HG03354 (cell line): ENCODE data around the gene LRPPRC.
"Not testable (repeated sequence)": the region's sequence is repeated elsewhere in the genome, so short reads cannot be mapped to it uniquely, and the experiment has no call there.

Experiments
- ATAC-seq: cut with Tn5 transposase; IDR thresholded peaks from one replicate; pipeline ENCODE4 v1.9.1; 2021; ENCODE audit warnings: mild to moderate bottlenecking; ENCODE audit not compliant: unreplicated experiment, poor library complexity, severe bottlenecking

Gene LRPPRC

GRCh38 chr2:43995733-43996533, at the start of gene LRPPRC:
TSS of gene LRPPRC (minus strand) at chr2:43995989. CDS start at chr2:43995947, 42 bp downstream.
- peak; percentile 94 for ATAC-seq

- no peak for ATAC-seq
Observed at GRCh38 chr2:44045061-44045460, 49.3 kb upstream of the LRPPRC start.

GRCh38 chr2:44044281-44044720, 48.5 kb upstream of the LRPPRC start:
- ATAC-seq = peak; percentile 100

GRCh38 chr2:44040365-44040764, 44.6 kb upstream of the LRPPRC start:
- no peak for ATAC-seq

GRCh38 chr2:44038277-44038676, 42.5 kb upstream of the LRPPRC start:
- no peak for ATAC-seq

GRCh38 chr2:44037221-44037620, 41.4 kb upstream of the LRPPRC start:
- no peak for ATAC-seq

GRCh38 chr2:44033947-44034346, 38.2 kb upstream of the LRPPRC start:
- ATAC-seq = no peak

- not testable (repeated sequence) for ATAC-seq
Observed at GRCh38 chr2:44027076-44027475, 31.3 kb upstream of the LRPPRC start.

GRCh38 chr2:44016282-44016681, 20.5 kb upstream of the LRPPRC start:
- no peak for ATAC-seq

GRCh38 chr2:44015239-44015638, 19.4 kb upstream of the LRPPRC start:
- ATAC-seq = no peak

GRCh38 chr2:44013205-44013604, 17.4 kb upstream of the LRPPRC start:
- ATAC-seq = not testable (repeated sequence)

GRCh38 chr2:44010266-44010665, 14.5 kb upstream of the LRPPRC start:
- ATAC-seq = no peak

- ATAC-seq = no peak
Observed at GRCh38 chr2:44009136-44009735, 13.4 kb upstream of the LRPPRC start.

- ATAC-seq = no peak
Observed at GRCh38 chr2:44005846-44006245, 10.1 kb upstream of the LRPPRC start.

GRCh38 chr2:44004735-44005602, 9.2 kb upstream of the LRPPRC start:
- ATAC-seq = no peak

GRCh38 chr2:44001716-44002115, 5.9 kb upstream of the LRPPRC start:
- ATAC-seq = no peak

- no peak for ATAC-seq
Observed at GRCh38 chr2:43998263-43998662, 2.5 kb upstream of the LRPPRC start.

GRCh38 chr2:43993437-43993836, 2.4 kb downstream of the LRPPRC start:
- no peak for ATAC-seq

GRCh38 chr2:43989545-43989944, 6.2 kb downstream of the LRPPRC start:
- ATAC-seq = no peak

GRCh38 chr2:43986600-43986999, 9.2 kb downstream of the LRPPRC start:
- ATAC-seq = no peak
